ENCODE measurements around the gene MPPED1. TPM values are rescaled to one million over a fixed set of nuclear protein-coding genes. Genes with fewer than 3 reads are reported as not detected.

The MPPED1 gene
- total RNA-seq, 1 experiment from 2014 or later = 0.35 TPM

DNA sequence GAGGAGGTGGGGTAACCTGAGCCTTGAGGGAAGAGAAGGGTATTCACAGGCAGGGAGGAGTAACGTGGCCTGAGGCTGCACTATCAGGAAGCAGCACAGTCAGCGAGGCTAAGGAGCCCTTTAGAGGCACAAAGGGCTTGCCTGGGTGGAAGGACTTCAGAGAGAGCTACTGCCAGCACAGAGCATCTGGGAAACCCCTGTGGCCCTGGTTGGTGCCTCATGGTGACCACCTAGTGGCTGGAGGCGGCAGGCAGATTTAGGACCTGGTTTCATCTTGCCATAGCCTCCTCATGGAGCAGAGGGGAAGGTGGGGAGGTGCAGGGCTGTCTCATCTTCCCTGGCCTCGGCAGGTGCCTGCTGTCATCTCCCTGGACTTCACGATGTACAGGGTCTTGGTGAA, 64.5 kb downstream of the MPPED1 start (continued):
- TF ChIP-seq, protein P1, sequence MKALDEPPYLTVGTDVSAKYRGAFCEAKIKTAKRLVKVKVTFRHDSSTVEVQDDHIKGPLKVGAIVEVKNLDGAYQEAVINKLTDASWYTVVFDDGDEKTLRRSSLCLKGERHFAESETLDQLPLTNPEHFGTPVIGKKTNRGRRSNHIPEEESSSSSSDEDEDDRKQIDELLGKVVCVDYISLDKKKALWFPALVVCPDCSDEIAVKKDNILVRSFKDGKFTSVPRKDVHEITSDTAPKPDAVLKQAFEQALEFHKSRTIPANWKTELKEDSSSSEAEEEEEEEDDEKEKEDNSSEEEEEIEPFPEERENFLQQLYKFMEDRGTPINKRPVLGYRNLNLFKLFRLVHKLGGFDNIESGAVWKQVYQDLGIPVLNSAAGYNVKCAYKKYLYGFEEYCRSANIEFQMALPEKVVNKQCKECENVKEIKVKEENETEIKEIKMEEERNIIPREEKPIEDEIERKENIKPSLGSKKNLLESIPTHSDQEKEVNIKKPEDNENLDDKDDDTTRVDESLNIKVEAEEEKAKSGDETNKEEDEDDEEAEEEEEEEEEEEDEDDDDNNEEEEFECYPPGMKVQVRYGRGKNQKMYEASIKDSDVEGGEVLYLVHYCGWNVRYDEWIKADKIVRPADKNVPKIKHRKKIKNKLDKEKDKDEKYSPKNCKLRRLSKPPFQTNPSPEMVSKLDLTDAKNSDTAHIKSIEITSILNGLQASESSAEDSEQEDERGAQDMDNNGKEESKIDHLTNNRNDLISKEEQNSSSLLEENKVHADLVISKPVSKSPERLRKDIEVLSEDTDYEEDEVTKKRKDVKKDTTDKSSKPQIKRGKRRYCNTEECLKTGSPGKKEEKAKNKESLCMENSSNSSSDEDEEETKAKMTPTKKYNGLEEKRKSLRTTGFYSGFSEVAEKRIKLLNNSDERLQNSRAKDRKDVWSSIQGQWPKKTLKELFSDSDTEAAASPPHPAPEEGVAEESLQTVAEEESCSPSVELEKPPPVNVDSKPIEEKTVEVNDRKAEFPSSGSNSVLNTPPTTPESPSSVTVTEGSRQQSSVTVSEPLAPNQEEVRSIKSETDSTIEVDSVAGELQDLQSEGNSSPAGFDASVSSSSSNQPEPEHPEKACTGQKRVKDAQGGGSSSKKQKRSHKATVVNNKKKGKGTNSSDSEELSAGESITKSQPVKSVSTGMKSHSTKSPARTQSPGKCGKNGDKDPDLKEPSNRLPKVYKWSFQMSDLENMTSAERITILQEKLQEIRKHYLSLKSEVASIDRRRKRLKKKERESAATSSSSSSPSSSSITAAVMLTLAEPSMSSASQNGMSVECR (CRISPR knock-in tag; IDR thresholded peaks at IDR 0.05; ENCODE audit: borderline replicate concordance) = no peak
- TF ChIP-seq HMGA2 (CRISPR knock-in tag; IDR thresholded peaks at IDR 0.05) (no peak), CREB1 (CRISPR knock-in tag; IDR thresholded peaks at IDR 0.05) (no peak), NR1H2 (CRISPR knock-in tag; IDR thresholded peaks at IDR 0.05) (no peak), SOX15 (CRISPR knock-in tag; IDR thresholded peaks at IDR 0.05) (no peak), FOXK1 (CRISPR knock-in tag; IDR thresholded peaks at IDR 0.05) (no peak)
- TF ChIP-seq, protein P2, sequence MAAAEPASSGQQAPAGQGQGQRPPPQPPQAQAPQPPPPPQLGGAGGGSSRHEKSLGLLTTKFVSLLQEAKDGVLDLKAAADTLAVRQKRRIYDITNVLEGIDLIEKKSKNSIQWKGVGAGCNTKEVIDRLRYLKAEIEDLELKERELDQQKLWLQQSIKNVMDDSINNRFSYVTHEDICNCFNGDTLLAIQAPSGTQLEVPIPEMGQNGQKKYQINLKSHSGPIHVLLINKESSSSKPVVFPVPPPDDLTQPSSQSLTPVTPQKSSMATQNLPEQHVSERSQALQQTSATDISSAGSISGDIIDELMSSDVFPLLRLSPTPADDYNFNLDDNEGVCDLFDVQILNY (CRISPR knock-in tag; IDR thresholded peaks at IDR 0.05) = no peak

DNA sequence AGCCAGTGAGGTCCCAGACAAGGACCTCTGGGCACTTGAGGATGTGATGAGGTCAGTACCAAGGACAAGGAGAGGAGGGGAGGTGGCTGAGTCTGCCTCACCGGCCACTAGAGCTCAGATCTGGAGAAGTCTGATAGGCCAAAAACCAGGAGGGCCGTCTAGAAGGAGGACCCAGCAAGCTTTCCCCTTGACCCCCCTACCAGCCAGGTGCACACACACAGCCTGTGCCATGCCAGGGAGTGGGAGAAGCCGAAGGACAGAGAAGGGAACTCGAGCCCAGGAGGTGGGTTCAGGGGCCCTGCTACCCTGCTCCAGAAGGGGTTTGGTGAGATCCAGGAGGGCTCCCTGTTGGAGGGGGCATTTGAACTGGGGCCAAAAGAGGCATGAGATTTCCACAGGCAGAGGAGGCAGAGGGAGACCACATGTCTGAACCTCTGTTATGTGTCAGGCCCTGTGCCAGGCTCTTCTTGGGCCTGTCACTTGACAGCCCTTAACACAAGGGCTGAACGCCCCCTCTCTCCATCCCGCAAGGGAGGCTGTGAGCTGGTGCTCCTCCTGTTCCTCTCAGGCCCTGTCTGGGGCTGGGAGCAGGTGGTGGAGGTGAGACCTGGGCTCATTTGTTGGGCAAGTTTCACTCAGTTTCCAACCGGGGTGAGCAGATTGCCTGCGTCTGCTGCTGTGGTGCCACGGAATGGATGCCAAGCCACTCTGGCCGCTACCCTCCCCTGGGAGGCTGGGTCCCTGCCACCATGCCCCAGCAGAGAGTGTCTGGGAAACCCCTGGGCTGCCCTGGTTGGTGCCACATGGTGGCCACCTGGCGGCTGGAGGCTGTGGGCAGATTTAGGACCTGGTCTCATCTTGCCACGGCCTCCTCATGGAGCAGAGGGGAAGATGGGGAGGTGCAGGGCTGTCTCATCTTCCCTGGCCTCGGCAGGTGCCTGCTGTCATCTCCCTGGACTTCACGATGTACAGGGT, 65.2 kb downstream of the MPPED1 start:
- no peaks in the 10 kb centered on the region for H3K9me3 Mint-ChIP-seq
- CTCF ChIA-PET = interaction anchor here (0.8 to 1.6 kb wide), 7 partner anchors 34 to 290 kb away, joined by 3 to 7 read pairs (median 4); partner anchors contain the start of gene TTLL12

More for the DNA sequence above, 65.2 kb downstream of the MPPED1 start:
- H3K4me3 Mint-ChIP-seq = no peak overlapping the region
- DNase-seq (ENCODE audit: low spot score) (no peak), ATAC-seq (no peak)
- H3K4me1 Mint-ChIP-seq = peaks cover 11% of the 10 kb centered on the region
- TF ChIP-seq ZNF423 (CRISPR knock-in tag; IDR thresholded peaks at IDR 0.05) = no peak
- no peak for TF ChIP-seq MYBL2 (CRISPR knock-in tag; IDR thresholded peaks at IDR 0.05)
- no peak for TF ChIP-seq PREB (CRISPR knock-in tag; IDR thresholded peaks at IDR 0.05; ENCODE audit: borderline replicate concordance)
- no peak for TF ChIP-seq NR2C2 (CRISPR knock-in tag; IDR thresholded peaks at IDR 0.05)
- TF ChIP-seq AR (CRISPR knock-in tag; IDR thresholded peaks at IDR 0.05) = no peak
- TF ChIP-seq GRHL2 (CRISPR knock-in tag; IDR thresholded peaks at IDR 0.05; ENCODE audit: insufficient replicate concordance, severe bottlenecking) = no peak
- TF ChIP-seq FOXP1 (CRISPR knock-in tag; IDR thresholded peaks at IDR 0.05; ENCODE audit: borderline replicate concordance) = no peak
- TF ChIP-seq ZMAT4 (CRISPR knock-in tag; IDR thresholded peaks at IDR 0.05) = no peak
- no peak for TF ChIP-seq PRRX2 (CRISPR knock-in tag; IDR thresholded peaks at IDR 0.05)
- TF ChIP-seq, protein P3, sequence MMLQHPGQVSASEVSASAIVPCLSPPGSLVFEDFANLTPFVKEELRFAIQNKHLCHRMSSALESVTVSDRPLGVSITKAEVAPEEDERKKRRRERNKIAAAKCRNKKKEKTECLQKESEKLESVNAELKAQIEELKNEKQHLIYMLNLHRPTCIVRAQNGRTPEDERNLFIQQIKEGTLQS (CRISPR knock-in tag; conservative IDR thresholded peaks at IDR 0.05) = no peak
- no peak for TF ChIP-seq EMX1 (CRISPR knock-in tag; IDR thresholded peaks at IDR 0.05)
- POLR2A ChIA-PET = no interaction called here
- no peaks in the 10 kb centered on the region; the same call in 1 of the 2 replicates for H3K27me3 Mint-ChIP-seq (ENCODE audit: low read depth)
- H3K27ac Mint-ChIP-seq = no peak overlapping the region
- no peaks in the 10 kb centered on the region for H3K36me3 Mint-ChIP-seq

All from WTC11 (cell line).